Activated CD4-positive, alpha-beta T cell treated with anti-CD3 and anti-CD28 coated beads, Interleukin-2, amount 50 U/mL, for 48 hours (primary cell): ENCODE data around the gene IRF2BP2.
A peak's percentile ranks its signal among the peaks of the same experiment; 100 is the strongest.

Experiments
- DNase-seq, 2 experiments: peaks; one replicate each; pipeline ENCODE4 v3.0.0-alpha.2; 2020

IRF2BP2 gene

DNA sequence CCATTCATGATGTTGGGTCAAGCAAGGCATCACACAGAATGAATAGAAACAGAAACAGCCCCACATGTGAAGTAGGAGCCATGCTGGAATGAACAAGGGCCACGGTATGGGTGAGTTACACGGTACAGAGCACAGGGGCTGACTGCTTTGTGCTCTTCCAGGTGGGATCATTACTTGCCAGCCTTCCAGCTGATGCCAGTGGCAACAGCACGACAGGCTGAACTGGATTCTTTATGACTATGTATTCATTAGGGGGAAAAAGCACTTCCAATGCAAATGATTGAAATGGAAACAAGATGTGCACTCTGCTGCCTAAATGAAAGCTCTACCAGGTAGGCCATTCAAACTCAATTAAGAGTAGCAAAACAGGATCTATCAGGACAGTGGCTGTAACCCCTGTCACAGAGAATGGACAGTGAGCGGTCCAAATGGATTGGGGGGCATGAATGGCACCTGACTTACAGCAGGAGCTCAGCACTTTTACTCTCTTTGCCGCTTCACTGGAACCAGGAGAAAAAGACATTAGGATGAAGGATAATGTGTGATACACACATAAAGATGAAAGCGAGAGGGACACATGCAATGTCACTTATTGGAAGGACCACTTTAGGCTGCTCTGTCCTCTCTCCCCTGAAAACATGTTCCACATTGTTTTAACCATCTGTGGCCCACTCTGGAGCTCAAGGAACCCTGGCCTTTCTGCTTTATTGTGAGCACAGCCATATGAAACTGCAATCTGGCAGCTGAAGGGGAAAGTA, 23.4 kb upstream of the IRF2BP2 start:
- no peak for DNase-seq

DNA sequence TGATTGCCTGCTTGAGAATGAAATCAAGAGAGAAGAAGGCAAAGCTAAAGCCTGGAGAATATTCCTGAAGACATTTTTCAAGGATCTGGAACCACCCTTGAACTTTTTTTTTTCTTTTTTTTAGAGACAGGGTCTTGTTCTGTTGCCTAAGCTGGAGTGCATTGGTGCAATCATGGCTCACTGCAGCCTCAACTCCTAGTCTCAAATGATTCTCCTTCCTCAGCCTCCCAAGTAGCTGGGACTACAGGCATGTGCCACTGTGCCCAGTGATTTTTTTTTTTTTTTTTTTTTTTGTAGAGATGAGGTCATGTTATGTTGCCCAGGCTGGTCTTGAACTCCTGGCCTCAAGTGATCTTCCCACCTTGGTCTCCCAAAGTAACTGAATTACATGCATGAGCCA, 22.2 kb upstream of the IRF2BP2 start:
- DNase-seq: no peak

DNA sequence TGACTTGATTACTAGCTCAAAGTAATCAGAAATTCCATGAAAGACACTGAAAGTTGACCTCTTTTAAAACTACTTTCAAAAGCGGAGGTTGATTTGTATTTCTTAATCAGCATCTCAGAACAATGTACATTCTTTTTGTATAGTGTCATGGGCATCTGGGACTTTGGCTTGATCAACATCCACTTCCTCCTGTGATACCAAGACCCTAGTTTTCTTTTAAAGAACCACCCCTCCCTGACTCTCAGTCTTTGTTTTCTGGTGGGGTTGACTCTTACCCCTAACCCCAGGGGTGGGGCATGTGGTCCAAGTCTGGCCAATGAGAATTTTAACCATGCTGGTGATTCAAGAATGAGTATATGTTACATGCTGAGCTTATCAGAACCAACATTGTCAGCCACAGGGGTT, 21.7 kb upstream of the IRF2BP2 start:
- DNase-seq: no peak

DNA sequence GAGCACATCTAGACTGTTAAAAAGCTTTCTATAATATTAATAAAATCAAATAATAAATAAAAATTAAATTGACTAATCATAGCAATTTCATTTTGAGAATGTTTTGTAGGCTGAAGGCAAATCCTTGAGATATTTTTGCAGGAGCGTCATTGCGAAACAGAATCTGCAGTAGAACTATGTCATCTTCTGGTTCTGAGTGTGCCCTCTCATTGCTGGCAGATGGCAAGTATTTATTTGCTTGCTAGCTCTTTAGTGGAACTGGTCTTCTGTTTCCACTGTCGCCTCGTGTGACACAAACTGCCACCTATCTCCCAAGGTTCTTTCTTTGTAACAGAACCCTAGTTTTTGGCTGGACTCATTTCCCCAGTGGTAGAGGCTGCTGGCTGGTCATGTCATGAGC, 19.0 kb upstream of the IRF2BP2 start:
- no peak for DNase-seq

DNA sequence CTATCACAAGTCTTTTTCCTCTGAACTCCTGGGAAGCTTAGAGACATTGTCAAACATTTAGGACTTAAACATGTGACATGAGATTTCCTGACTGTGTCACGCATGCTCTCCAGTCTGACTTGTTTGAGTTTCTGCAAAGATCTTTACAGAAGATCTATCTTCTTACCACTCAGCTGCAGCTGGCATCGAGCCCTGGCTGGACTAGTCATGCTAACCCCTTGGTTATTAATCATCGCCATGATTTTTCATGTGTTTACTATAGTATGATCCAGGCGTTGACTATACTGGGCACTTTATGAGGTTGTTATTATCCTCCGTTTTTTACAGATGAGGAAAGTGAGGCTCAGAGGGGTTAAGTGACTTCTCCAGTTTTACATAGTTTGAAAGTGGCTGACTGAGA, 18.1 kb upstream of the IRF2BP2 start:
- DNase-seq: no peak

DNA sequence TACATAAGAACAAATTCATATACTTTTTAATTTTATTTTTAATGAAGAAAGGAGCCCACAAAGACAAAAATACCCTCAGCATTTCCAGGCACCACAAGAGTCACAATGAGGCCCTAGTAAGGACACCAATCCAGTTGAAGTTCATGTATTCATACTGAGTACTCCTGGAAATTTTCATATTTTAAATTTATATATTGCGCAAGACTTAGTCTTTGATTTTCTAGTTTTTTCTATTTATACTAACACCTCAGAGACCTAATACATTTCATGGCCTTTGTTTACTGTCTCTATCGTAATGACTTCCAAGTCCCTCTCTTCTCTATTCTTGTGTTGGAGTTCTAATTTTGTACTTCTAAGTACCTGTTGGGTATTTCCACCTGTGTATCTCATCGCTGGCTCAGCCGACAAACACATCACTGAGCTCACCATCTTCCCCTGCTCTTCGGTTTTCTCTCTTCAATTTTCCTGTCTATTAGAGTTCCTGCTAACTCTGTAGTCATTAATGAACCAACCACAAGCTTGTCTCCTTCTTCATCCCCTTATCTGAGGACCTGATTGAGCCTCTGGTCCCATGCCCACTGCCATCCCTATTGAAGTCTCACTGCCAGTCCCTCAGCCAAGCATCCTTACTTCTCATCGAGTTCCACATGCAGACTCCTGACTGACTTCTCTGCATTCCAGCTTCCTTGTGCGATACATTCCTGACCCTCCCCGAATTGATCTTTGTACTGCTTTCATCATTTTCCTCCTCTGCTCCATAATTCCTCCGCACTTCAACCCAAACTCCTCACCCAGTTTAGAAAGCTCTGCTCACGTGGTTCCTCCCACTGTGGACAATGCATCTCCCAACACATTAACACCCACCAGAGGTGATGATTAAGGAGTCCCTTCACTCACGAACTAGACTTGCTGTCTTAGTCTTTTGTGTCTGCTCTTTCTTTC, 17.3 kb upstream of the IRF2BP2 start:
- DNase-seq: no peak

DNA sequence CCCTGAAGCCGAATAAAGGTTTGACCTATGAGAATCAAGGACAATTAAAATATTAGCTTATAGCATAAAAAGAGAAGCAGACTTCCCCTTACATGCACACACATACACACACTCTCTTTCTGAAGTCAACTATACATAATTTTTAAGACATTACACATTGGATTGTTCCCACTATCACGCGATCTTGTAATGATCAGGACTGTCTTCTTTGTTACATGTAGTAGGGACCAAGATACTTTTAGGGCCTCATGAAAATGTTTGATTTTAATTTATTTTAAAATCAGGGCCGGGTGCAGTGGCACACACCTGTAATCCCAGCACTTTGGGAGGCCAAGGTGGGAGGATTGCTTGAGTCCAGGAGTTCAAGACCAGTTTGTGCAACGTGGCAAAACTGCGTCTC, 16.4 kb upstream of the IRF2BP2 start:
- DNase-seq: no peak

DNA sequence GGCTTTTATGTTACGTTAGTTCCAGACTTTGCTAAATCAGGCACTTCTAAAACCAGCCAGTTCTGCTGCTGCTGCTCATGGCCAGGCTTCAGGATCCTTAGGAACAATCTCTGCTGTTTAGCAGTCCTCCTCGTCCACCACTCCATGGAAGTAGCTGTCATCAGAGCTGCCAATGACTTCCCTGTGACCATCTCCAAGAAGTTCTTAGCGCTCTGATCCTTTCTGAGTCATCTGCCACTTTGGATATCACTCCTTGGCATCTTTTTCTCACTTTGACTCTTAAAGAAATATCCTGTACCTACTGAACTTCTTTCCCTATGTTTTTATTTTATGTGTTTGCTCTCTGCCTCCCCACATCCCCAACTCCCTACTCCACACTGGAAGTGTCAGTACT, 14.7 kb upstream of the IRF2BP2 start:
- no peak for DNase-seq

DNA sequence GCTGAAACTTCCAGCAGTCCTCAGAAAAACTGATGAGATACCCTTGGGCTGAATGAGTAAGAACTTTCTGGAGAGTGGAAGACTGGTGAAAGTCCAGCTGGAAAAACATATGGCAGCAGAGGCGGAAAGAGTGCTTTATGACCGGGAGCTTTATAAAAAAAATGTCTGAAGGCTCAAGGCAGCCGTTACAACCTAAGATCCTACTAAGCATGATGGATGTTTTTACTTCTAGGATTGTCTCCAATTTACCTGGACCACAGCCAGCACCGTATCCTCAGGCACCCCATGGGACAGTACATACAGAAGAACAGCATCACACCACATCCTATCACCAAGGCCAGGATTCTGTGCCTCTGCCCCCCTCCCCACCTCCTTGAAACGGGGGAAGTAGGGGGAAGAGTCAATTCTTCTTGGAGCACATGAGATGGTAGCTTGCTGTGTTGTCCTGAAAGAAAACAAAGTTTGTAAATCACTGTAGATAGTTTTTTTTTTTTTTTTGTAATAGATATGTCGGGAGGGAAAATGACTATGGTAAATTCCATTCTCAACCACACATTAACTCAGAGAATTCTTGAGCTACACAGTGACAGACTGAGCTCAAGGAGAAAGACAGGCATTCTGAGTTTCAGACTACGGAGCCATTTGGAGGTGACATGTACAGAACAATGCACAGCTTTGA, 11.8 kb upstream of the IRF2BP2 start:
- DNase-seq: no peak

DNA sequence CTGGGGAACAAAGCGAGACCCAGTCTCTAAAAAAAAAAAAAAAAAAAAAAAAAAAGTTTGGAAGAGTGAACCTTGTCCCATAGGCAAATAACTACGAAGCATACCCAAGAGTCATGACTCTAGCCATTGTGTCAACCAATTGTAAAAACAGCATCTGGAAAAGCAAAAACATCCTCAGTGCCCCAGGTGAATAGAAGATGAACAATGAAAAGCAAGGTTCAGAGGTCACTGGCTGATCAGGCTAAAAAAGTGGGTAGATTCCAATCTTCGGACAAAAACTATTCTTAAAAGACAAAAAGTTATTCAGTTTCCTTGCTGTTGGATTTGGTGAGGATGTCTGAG, 11.1 kb upstream of the IRF2BP2 start:
- no peak for DNase-seq

DNA sequence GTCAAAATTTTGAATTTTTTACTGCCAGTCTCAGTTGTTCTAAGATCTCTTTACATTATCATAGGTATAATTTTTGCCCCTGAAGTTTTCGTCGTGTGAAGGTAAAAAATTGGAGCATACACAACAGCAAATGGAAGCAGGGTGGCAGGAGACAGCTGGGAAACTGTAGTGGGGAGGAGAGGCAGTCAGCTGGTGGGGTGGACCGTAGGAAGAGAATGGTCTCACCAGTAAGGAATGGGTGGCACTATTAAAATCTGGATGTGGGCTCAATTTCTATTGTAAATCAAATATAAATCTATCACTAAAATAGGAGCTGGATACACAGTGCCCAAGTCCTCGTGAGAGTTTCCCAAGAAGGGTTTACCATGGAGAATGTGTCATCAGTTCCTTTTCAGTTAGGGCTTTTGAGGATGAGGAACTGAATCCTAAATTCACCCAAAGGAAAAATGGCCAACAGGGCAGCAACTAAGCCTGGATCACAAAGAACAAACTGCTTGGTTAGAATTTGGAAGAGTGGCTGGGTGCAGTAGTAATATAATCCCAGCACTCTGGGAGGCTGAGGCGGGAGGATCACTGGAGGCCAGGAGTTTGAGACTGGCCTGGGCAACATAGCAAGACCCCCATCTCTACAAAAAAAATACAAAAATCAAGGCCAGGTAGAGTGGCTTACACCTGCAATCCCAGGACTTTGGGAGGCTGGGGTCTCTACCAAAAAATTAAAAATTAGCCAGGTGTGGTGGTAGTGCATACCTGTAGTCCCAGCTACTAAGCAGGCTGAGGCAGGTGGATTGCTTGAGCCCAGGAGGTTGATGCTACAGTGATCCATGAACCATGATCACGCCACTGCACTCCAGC, 10.5 kb upstream of the IRF2BP2 start:
- no peak for DNase-seq

DNA sequence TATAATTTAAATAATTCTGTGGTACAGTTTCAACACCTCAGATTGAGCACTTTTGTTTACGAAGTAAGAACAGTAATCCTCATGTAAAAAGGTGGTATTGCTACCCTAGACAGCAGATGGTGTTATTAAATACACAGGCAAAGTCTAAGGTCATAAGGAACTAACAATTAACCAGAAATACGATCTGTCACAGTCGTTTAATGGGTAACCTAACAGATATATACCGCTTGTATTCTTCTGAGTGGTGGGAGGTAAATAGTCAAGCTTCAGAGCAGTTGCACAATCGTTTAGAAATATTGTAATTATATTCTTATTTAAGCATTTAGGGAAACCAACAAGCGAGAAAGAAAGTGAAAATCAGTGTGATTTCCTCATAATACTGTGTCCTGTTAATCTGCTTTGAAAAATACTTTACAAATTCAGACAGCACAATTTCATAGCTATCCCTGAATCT, 9.8 kb upstream of the IRF2BP2 start:
- DNase-seq: no peak

DNA sequence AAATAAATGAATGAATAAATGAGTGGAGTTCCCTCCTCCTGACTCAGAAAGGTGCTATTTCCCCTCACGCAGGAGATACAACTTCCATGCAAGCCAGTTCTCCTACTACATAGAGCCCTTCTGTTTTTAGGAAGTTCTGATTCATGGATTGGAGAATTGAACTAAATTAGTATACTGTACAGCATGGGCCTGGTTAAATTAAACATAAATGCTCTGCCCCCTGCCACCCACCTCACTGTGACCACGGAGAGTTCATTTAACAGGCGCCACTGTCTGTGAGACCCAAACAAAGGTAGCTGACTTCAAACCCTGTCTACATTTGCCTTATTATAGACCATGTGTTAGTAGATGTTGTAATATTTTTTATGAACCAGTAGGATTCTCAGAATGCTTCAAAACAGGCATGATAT, 9.1 kb upstream of the IRF2BP2 start:
- no peak for DNase-seq

DNA sequence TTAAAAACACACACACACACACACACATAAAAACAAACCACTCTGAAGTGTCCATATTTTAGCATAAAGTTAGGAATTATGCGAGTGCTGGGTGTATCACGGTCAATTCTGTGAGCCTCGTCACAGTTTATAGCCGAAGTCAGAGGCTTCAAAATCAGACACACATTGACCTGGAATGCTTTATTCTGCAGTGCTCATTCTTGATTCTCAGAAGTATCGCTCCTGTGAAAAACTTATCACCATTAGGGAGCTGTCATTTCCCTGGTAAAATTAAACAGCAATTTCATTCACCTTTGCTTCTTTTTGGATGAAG, 8.7 kb upstream of the IRF2BP2 start:
- no peak for DNase-seq

DNA sequence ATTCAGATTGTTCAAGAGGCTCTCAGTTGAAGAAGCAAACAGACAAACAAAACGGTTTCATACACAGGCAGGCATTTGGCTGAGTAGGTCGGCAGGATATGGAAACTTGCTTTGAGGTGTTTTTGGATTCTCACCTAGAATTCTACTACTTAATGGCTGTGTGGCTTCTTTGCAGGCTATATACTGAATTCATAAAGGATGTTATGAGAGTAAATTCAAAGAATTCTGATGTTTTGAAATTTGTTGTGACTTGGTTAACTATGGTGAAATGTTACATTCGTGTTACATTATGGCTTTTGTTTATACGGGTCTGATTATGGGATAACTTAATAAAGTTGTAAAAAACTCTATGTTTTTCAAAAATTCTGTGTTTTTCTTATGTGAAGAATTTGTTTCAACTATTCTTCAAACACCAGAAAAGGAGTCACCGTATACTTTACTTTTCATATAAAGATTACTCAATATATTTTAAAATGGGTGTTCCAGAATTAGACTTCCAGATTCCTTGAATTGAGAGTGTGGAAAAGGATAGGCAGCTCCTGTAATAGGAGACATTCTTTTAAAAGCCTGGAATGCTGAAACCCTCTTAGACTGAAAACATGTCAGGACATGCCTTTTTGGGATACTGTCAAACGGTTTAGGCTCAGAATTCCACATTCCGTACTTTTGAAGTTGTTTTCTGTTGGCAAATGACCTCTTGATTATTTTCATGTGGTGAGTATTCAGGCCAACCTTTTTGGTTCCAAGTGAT, 8.2 kb upstream of the IRF2BP2 start:
- DNase-seq: no peak

DNA sequence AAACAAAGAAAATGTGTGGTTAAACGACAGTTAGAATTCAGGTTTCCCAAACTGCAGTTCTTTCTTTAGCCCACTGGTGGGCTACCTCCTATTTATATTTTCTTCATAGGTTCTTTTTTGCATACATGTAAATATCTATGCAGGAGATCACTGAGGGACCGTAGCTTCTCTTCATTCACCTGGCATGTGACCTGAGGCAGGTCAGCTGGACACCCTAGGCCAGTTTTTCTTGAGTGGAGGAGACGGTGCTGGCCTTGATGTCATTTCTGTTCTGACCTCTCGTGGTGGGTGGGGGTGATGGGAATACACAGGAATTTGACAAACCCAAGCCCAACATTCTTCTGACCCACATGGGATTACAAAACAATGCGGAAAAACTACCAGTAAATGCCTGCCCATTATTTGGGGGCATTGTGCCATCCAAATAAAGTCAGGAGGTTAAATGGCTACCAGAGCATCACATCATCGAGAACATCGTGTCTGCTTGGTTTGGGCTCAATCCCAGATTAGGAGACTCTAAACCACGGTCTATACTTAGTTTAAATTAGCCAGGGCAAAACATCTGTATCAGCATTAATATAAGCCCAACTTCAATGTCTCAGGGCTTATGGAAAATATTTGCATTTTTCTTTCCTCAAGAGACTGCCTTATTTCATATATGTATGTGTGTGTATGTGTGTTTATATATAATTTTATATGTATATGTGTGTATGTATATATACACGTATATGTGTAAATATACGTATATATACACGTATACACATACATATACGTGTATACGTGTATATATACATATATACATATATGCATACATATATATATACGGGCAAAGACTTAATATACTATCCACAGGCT, 7.4 kb upstream of the IRF2BP2 start:
- DNase-seq: no peak

DNA sequence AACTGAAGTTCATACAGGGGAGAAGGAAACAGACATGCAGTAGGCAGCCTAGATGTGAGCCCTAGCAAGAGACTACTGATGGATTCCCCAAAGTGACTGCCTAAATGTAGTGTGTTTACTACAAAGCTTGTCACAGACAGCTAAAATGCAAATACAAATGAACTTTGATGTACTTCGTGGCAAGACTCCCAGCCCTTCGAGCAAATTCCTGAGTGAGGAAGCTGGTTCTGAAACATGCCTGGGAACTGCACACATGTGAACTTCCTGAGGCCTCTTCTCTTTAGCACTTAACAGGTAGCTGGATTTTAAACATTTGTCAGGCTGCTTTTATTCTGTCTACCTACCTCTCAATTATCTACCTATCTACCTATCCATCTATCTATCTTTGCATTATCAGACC, 6.7 kb upstream of the IRF2BP2 start:
- no peak for DNase-seq

DNA sequence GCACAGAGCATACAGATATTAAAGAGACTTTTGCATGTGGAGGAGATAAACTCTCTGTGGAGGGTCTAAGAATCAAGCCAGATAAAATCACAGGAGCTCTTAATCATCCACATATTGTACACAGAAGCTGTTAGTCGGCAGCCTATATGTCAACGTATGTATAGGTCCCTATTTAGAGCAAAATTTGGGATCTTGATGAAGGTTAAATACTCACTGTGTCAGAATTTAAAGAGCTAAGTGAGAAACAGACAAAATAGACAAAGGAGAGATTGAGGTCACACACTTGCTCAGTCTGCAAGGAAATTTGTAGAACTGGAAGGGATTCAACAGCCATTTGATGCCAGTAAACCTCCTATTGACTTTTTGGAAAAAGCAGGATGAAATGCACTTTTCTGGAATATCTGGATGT, 4.1 kb upstream of the IRF2BP2 start:
- no peak for DNase-seq

DNA sequence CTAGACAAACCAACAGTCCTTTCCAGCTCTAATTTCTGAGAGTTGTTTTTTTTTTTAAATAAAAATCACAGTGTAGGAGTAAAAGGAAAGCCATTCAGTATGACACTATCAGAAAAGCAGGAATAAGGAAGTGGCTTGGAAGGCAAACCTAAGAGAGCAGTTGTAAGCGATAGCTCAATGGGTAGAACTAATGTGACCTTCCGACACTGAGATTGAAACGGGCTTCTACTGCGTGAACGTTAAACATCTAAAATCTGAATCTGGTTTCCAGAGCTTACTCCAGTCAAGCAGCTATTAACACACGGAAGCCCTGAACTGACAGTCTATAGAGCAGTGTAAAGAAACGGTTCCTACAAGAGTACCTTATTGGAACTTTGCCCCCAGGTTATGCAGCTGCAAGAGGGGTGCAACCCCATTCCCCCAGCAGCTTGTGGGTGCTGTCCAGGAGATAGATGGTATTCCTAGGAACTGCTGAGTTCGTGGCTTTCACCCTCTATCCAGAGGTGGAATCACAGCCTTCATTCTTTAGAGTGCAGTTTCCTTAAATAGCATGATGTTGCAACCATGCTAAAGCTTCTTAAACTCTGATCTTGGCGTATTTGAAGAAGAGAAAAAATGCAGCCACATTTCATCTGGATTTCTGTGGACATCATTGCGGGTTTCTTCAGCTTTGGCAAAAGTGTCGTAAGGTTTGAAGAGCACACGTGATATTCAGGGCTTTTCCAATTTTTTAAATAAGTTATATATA, 3.3 kb upstream of the IRF2BP2 start:
- no peak for DNase-seq

DNA sequence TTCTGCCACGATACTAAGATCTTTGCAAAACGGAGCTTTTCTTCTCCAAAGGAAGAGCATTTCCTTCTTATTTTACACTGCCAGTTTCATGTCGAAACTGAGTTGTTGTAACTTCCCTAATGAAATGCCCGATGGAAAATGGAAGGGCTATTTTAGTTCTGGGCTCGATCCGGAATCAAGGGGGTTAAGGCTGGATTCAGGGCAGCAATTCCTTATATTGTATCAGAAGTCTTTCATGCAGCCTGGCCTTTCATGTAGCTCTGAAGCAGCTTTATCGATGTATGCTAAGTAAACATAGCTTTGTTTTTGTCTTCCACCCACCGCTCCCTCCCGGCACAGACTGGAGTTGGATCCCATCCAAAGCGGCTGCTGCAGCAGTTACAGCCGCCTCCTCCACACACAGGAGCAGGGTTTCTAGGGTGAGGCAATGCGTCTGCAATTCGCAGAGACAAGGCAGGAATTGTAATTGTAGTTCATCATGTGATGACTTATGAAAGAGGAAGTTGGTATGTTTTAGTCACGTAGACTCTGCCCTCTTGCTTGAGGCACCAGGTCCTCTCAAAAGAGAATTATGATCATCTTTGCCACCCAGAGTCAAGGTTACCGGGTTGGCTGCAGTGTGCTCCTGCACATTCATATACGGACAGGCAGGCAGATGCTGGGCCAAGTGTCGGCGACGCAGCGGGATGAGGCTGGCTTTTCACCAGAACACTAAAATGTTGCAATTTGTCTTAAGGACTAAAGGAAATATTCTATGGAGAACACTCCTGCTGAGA, 2.6 kb upstream of the IRF2BP2 start:
- DNase-seq: peak; percentile 68 to 75
